ENCODE results near the gene VSIG8. TPM values are rescaled to one million over a fixed set of nuclear protein-coding genes. Genes with fewer than 3 reads are reported as not detected.

Gene VSIG8
- total RNA-seq, 2 experiments from 2014 or later, result not detected

- Mint-ChIP-seq H3K4me3 (no peak overlapping the region), H3K27me3 (no peaks in the 10 kb centered on the region), H3K27ac (no peak overlapping the region)
Observed at GRCh38 chr1:159896546-159896930, 34.1 kb upstream of the VSIG8 start.

DNA sequence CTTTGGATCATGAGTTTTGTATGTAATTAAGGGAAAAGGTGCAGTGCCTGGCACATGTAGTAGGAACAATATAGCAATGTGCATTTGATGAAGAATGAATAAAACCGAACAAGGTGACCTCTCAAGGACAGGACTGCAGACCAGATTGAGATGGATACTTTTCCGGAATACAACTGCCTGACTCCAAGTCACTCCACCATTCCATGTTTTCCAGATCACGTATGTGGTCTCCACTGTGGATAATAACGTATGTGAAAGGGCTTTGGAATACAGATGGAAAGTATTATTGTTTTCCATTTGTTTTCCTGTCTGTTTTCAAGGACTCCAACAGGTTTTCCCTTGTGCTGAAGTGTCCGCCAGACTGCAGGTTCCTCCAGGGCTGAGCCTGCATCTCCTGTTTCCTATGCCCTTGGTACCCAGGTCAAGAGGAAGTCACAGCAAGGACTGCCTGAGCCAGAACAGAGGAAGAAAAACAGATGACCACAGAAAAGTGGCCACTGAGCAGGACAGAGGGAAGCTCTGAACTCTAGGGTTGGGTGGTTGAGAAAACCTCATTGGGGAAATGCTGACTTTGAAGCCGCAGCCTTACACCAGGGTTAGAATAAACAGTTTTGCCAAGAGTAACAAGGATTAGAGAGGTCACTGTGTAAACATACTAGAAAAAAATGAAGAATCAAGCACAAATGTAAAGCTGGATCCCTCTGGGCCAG is 33.5 kb upstream of the VSIG8 start:
- intact Hi-C loops (cut with DNase I, micrococcal nuclease), result no loop called here
- ATAC-seq (ENCODE audit: poor library complexity), result no peak
- no peaks in the 10 kb centered on the region for H3K4me1 ChIP-seq (ENCODE audit: insufficient read depth, low read length)
- Mint-ChIP-seq H3K27me3 (no peaks in the 10 kb centered on the region), H3K4me1 (ENCODE audit: low read depth) (peaks cover 6% of the 10 kb centered on the region), H3K36me3 (ENCODE audit: low read depth) (no peaks in the 10 kb centered on the region), H3K27ac (no peak overlapping the region), H3K4me3 (no peak overlapping the region), H3K9me3 (no peaks in the 10 kb centered on the region)
- H3K27ac ChIP-seq (ENCODE audit: low read depth in 1 of 2, low read length in 2 of 2), result no peak overlapping the region
- no peak overlapping the region for H3K4me3 ChIP-seq (ENCODE audit: low read length)
- CTCF ChIA-PET, result interaction anchor here (1.1 to 2.0 kb wide), 3 partner anchors 97 to 116 kb away, joined by 3 to 7 read pairs (median 3); partner anchors contain the start of gene DUSP23
- H3K27me3 ChIP-seq (ENCODE audit: control insufficient read depth in 1 of 2, insufficient read depth in 2 of 2, low read length in 2 of 2), result no peaks in the 10 kb centered on the region
- no peaks in the 10 kb centered on the region for H3K36me3 ChIP-seq (ENCODE audit: insufficient read depth, low read length)
- DNase-seq, result no peak
- TF ChIP-seq, protein P1, sequence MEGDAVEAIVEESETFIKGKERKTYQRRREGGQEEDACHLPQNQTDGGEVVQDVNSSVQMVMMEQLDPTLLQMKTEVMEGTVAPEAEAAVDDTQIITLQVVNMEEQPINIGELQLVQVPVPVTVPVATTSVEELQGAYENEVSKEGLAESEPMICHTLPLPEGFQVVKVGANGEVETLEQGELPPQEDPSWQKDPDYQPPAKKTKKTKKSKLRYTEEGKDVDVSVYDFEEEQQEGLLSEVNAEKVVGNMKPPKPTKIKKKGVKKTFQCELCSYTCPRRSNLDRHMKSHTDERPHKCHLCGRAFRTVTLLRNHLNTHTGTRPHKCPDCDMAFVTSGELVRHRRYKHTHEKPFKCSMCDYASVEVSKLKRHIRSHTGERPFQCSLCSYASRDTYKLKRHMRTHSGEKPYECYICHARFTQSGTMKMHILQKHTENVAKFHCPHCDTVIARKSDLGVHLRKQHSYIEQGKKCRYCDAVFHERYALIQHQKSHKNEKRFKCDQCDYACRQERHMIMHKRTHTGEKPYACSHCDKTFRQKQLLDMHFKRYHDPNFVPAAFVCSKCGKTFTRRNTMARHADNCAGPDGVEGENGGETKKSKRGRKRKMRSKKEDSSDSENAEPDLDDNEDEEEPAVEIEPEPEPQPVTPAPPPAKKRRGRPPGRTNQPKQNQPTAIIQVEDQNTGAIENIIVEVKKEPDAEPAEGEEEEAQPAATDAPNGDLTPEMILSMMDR (IDR thresholded peaks at IDR 0.05), result no peak
- H3K9me3 ChIP-seq (ENCODE audit: control insufficient read depth in 1 of 2, insufficient read depth in 1 of 2, low read length in 2 of 2), result peaks cover 0 to 4% of the 10 kb centered on the region in 2 experiments
- POLR2A ChIA-PET, result interaction anchor here (1.0 kb wide), 1 partner anchor 28 kb away, joined by 3 read pairs; no protein-coding TSS in a partner anchor

More at GRCh38 chr1:159896546-159896930, 34.1 kb upstream of the VSIG8 start:
- Histone ChIP-seq H3K27me3 (ENCODE audit: control insufficient read depth in 1 of 2, insufficient read depth in 2 of 2, low read length in 2 of 2) (no peaks in the 10 kb centered on the region), H3K9me3 (ENCODE audit: control insufficient read depth in 1 of 2, insufficient read depth in 1 of 2, low read length in 2 of 2) (peaks cover 0 to 4% of the 10 kb centered on the region in 2 experiments), H3K4me3 (ENCODE audit: low read length) (no peak overlapping the region), H3K4me1 (ENCODE audit: insufficient read depth, low read length) (no peaks in the 10 kb centered on the region), H3K36me3 (ENCODE audit: insufficient read depth, low read length) (no peaks in the 10 kb centered on the region), H3K27ac (ENCODE audit: low read depth in 1 of 2, low read length in 2 of 2) (no peak overlapping the region)
- ChIA-PET POLR2A (interaction anchor here (1.0 kb wide), 1 partner anchor 27 kb away, joined by 3 read pairs; no protein-coding TSS in a partner anchor), CTCF (interaction anchor here (1.1 kb wide), 2 partner anchors 97 to 116 kb away, joined by 3 read pairs; partner anchors contain the start of gene DUSP23)
- Mint-ChIP-seq H3K9me3 (no peaks in the 10 kb centered on the region), H3K36me3 (ENCODE audit: low read depth) (no peaks in the 10 kb centered on the region), H3K4me1 (ENCODE audit: low read depth) (peaks cover 6% of the 10 kb centered on the region)
- intact Hi-C loops (cut with DNase I, micrococcal nuclease), result no loop called here
- DNase-seq (no peak), ATAC-seq (ENCODE audit: poor library complexity) (no peak)
- TF ChIP-seq, protein P1 (IDR thresholded peaks at IDR 0.05), result no peak

- ChIA-PET POLR2A (no interaction called here), CTCF (interaction anchor here (1.1 to 2.0 kb wide), 2 partner anchors 50 to 96 kb away, joined by 3 to 7 read pairs; partner anchors contain the start of gene IGSF9)
- TF ChIP-seq, protein P1 (IDR thresholded peaks at IDR 0.05), result no peak
- ATAC-seq (ENCODE audit: poor library complexity) (no peak), DNase-seq (no peak)
- no peaks in the 10 kb centered on the region for H3K36me3 ChIP-seq (ENCODE audit: insufficient read depth, low read length)
- Mint-ChIP-seq H3K27ac (no peak overlapping the region), H3K4me1 (ENCODE audit: low read depth) (peaks cover under 1% of the 10 kb centered on the region), H3K4me3 (no peak overlapping the region), H3K27me3 (no peaks in the 10 kb centered on the region), H3K36me3 (ENCODE audit: low read depth) (no peaks in the 10 kb centered on the region), H3K9me3 (no peaks in the 10 kb centered on the region)
- no peak overlapping the region for H3K4me3 ChIP-seq (ENCODE audit: low read length)
- H3K27ac ChIP-seq (ENCODE audit: low read depth in 1 of 2, low read length in 2 of 2), result no peak overlapping the region
- intact Hi-C loops (cut with DNase I, micrococcal nuclease), result no loop called here
- H3K27me3 ChIP-seq (ENCODE audit: control insufficient read depth in 1 of 2, insufficient read depth in 2 of 2, low read length in 2 of 2), result no peaks in the 10 kb centered on the region
- peaks cover 2% of the 10 kb centered on the region for H3K4me1 ChIP-seq (ENCODE audit: insufficient read depth, low read length)
- peaks cover 0 to 4% of the 10 kb centered on the region in 2 experiments for H3K9me3 ChIP-seq (ENCODE audit: control insufficient read depth in 1 of 2, insufficient read depth in 1 of 2, low read length in 2 of 2)
Observed at GRCh38 chr1:159895286-159895685, 32.8 kb upstream of the VSIG8 start.

Measured in CD4-positive, alpha-beta T cell (primary cell).